GM10847 (cell line): ENCODE measurements around the gene CLTCL1.

Experiments used
- POLR2A ChIP-seq: IDR thresholded peaks from 2 replicates; pipeline ENCODE4 v1.6.1; 2011; ENCODE audit not compliant: insufficient read length; ENCODE audit errors: extremely low read depth

Gene CLTCL1

GRCh38 chr22:19231986-19232385 lies 59.5 kb downstream of the CLTCL1 start:
- no peak for TF ChIP-seq POLR2A

- TF ChIP-seq POLR2A: no peak
Observed at GRCh38 chr22:19229600-19229999, 61.9 kb downstream of the CLTCL1 start.

GRCh38 chr22:19228179-19228578 lies 63.3 kb downstream of the CLTCL1 start:
- TF ChIP-seq POLR2A: no peak

GRCh38 chr22:19226428-19226827 lies 65.1 kb downstream of the CLTCL1 start:
- no peak for TF ChIP-seq POLR2A

GRCh38 chr22:19225560-19225959 lies 66.0 kb downstream of the CLTCL1 start:
- no peak for TF ChIP-seq POLR2A

DNA sequence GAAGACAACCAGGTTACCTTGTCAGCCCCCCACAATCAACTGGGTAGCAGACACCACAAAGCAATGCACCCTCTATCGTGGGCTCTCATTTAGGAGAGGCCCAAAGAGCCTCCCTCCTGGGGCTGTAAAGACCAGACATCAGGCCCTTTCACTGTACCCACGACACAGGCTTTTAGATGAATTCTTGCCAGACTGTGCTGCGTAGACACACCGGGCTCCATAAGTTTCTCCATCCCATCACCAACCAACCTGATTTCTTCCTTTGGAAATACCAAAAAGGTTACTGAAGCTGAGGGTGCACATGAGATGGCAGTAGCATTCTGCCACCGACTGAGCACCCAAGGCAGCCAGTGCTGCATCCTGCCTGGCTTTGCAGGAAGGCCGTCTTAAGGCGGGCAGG lies 66.5 kb downstream of the CLTCL1 start:
- TF ChIP-seq POLR2A: no peak

- TF ChIP-seq POLR2A: no peak
Observed at GRCh38 chr22:19224557-19224956, 67.0 kb downstream of the CLTCL1 start.

DNA sequence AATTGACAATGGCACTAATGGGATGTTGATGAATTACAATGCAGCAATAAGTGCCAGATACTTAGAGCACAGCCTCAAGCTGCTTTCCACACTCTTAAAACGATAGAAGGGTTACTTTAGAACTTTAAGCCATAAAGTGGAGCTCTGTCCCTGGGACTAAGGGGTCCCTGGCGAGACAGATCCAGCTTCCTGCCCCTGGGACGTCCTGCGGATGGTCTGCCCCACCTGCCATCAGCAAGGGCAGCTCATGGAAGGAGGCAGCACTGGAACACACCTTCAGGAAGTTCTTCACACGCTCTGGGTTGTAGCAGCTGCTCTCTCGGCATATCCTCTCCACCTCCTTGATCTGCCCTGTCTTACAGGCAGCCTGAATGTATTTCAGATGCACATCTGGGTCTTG lies 67.9 kb downstream of the CLTCL1 start:
- TF ChIP-seq POLR2A: no peak

- TF ChIP-seq POLR2A: no peak
Observed at GRCh38 chr22:19223110-19223509, 68.4 kb downstream of the CLTCL1 start.

- TF ChIP-seq POLR2A: no peak
Observed at GRCh38 chr22:19222242-19223005, 69.1 kb downstream of the CLTCL1 start.

GRCh38 chr22:19220867-19221266 lies 70.7 kb downstream of the CLTCL1 start:
- TF ChIP-seq POLR2A: no peak

GRCh38 chr22:19218541-19219233 lies 72.8 kb downstream of the CLTCL1 start:
- TF ChIP-seq POLR2A: no peak

GRCh38 chr22:19216579-19216978 lies 74.9 kb downstream of the CLTCL1 start:
- no peak for TF ChIP-seq POLR2A

DNA sequence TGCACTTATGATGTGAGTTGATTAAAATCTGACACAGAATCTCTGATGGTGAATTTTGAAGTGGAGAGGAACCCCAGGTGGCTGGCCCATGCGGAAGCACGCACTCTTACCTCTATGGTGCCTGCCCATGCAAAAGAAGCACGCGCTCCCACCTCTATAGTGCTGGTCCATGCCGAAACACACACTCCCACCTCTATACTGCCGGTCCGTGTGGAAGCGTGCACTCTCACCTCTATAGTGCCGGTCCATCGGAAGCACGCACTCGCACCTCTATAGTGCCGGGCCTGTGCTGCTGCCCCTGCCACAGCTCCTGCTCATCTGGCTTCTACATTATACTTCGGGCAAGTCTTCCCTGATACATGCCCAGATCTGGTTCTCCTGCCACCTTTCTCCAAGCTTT lies 76.2 kb downstream of the CLTCL1 start:
- no peak for TF ChIP-seq POLR2A

DNA sequence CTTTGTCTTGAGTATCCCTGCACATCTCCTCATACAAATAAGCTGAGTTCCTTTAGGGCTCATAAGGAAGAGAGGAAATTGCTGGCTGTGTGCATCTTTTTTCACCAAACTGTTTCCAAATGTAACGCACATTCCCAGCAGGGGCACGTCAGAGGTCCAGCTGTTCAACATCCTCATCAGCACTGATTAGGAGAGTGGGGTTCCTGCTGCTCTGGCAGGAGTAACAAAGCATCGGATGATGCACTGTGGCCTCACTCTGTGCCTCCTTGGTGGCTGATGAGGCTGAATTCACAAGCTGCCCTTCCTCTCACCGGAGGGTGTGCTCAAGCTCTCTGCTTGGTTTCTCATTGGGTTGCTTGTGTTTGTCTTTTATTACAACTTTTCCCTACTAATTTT lies 77.4 kb downstream of the CLTCL1 start:
- TF ChIP-seq POLR2A: no peak

GRCh38 chr22:19213442-19214077 lies 78.0 kb downstream of the CLTCL1 start:
- TF ChIP-seq POLR2A: no peak
